Stimulated activated CD4-positive, alpha-beta T cell treated with anti-CD3 and anti-CD28 coated beads, Interleukin-2, amount 100 ng/mL, for 48 hours (primary cell): Measurements from ENCODE around the gene SLC6A2.
"Not testable (repeated sequence)": the region's sequence is repeated elsewhere in the genome, so short reads cannot be mapped to it uniquely, and the experiment has no call there.

Experiments used
- DNase-seq, 2 donors: peaks; one replicate each; pipeline ENCODE4 v3.0.0-alpha.2; 2020

SLC6A2 gene

DNA sequence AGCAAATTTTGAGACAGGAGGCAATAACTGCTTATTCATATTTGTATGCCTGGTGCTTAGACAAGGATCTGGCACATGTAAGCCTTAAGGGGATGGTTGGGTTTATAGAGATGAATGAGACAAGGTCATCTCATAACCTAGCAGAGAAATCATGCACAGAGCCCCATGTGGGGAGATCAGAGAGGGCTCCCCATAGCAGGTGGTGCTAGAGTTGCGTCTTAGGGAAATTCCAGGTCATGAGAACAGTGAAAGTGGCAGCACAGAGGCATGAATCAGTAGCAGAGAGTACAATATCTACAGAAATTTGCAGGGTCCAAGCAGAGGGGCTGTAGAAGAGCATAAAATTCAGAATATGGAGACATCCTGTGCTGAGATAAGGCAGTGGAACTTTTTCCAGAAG, 57.3 kb downstream of the SLC6A2 start:
- DNase-seq = no peak

DNA sequence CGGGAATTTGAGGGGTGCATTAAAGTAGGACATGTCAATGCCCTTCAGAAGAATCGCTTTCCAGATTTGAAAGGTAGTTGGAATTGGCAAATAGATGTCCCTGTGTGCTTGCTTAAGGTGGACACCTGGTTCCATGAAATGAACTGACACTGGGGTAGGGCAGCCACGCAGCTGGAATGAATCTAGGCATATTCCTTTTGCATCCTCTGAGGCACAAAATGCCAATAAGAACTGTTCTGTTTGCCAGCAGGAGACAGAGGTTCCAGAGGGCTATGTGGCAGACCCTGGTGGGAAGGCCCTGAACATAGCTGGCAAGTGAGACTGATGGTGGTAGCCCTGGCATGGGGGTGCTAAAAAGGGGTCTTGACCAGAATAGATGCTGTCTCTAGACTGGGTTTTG, 61.5 kb downstream of the SLC6A2 start:
- DNase-seq = no peak

DNA sequence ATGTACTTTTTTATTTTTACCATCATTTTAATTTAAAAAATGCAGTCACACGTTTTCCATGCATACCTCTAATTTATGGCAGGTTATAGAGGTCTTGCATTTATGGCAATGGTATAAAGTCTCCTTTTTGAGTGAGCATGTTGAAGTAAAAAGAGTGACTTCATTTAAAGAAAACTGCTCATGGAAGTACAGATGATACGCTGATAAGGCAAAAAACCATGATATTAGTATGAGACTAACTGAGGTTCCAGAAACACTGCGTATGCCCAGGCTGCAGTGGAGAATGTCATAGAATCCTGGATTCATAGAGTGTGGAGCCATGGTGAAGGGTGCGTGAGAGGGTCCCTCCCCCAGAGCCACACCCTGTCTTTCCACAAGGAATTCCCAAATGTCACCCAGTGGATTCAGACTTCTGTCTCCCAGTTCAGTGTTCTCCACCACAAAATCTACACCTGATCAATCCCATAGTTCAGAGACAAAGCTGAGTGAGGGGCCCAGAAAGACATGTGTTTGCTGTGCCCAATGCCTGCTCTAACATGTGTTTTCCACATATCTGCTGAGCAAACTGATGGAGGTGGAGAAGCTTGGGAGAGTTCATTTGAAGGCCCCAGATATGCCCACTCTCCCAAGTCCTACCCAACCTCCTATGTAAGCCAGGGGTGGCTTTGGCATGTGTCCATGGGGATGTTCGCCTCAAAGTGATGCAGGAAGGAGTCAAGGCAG, 69.4 kb downstream of the SLC6A2 start:
- no peak for DNase-seq

DNA sequence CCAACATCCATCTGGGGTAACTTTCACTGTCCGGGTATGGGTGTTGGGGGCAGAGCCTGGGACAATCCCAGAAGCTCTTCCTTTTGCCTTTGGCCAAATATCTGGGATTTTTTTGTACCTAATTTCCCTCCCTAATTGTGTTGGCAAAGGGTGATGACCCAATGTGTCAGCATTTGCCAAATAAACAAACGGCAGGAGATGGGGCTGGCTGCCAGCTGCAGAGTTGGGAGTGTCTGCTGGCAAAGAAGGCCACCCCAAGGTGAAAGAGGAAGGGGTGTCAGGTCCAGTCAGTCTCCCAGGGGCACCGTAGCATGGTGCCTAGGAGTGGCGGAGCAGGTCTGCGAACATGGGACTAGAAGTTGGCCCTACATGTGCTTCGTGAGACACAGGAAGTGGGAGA, 73.0 kb downstream of the SLC6A2 start:
- no peak for DNase-seq

DNA sequence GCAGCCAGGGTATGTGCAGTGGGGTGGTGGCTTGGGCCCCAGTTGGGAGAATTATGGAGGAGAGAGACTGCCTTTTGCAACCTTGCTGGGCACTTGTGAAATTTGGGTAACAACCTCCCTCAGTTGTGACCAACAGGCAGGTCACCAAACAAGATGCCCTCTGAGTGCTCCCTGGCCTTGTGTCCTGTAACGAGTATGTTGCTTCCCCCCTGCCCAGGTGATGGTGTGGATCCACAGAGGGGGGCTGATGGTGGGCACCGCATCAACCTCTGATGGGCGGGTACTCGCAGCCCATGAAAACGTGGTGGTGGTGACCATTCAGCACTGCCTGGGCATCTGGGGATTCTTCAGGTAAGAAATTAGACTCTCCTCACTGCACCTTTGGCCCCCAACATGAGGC, 74.3 kb downstream of the SLC6A2 start:
- DNase-seq = no peak

DNA sequence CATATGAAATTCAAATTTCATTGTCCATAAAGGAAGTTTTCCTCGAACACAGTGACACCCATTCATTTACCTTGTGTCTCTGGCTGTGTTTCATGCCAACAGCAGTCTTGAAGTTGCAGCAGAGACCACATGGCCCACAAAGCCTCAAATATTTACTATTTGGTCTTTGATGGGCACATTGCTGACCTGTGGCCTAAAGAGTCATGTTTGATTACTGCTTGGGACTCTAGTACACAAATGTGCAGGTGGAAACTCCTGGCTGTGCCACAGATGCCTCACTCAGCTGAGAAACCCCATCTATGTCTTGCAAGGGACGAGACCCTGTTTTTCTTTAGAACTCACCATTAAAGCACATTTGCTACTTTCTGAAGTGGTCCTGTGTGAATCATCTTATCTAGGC, 76.7 kb downstream of the SLC6A2 start:
- DNase-seq = no peak

DNA sequence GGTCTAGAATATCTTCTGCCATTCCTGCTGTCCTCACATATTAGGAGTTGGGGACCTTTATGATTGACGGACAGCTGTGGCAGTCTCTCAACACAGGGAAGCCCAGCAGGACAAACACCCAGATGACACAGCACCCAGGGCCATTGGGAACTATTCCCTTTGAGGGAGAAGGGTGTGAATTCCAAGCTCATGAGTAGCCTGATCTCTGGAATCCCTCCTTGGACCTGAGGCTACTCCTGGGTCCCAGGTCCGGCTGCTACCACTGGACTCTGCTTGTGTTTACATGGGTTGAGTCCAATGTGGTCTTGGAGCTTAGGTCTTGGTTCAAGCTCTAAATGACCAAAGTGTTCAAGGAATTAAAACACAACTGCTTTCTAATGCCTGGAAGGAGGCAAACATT, 78.9 kb downstream of the SLC6A2 start:
- DNase-seq = no peak

DNA sequence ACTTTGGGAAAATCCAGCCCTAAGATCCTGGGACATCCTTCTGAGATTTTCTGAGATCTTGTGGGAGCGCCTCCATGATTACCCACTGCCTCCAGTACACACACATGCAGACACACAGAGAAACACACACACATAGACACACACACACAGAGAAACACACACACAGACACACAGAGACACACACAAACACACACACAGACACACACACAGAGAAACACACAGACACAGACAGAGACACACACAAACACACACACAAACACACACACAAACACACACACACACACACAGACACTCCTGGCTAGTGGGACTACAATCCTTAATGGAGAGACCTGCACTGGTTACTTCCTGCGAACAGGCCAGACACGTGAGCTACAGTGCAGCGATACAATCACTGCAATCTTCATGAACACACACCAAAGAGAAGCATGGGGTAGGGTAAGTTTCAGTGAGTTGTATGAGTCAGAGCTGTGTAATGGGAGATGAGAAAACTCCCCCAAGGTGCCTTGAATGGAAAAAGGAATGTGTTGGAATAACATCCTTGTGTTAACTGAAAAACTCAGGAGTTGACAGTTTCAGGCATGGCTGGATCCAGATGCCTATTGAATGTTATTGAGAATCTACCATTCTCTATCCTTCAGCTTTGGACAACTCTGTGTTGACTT, 79.5 kb downstream of the SLC6A2 start:
- no peak for DNase-seq

DNA sequence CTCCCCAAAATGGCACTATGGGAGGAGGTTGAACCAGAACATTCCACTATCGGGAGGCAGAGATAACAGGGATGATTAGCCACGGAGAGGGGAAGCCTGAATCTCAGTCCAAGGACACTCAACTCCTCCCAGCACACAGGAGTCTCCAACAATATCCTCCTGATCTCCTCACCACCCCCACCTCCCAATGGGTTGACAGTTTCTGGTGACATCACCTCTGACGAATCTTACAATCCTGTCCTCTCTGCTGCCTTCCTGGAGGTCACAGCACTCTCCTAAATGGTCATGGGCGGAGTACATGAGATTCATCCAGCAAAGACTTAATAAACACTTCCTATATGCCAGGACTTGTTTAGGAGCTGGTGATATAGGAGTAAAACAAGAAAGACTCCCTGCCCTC, 80.9 kb downstream of the SLC6A2 start:
- DNase-seq = no peak

DNA sequence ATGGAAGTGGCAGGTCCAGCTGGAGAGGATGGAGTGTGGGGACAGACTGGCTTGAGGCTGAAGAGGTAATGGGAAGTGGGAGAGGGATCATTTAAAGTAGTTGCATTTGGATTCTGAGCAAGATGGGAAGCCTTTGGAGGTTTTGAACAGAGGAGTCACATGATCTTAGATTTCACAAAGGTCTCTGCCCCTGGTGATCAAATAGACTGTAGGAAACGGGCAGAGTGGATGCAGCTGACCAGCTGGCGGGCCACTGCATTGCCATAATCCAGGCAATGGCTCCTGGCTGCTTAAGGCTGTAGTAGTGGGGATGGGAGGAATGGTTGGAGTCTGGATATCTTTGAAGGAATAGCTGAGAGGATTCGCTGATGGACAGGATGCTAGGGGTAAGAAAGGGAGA, 81.5 kb downstream of the SLC6A2 start:
- no peak for DNase-seq

DNA sequence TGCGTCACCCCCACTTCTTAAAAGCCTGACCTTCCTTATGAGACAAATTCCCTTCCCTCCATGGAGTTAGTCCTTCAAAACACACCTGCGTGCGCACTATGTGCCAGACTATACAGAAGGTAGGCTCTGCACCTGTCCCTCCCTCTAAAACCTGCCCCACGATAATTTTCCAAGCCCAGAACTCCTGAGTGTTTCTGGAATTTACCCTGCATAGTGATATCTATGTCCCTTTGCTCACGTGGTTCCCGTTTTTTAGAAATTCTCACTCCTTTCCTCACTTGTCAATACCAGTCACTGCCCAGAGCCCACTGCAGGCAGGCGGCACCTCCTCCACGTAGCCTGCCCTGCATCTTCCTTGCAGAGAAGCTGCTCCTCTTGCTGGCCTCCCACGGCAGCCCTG, 82.2 kb downstream of the SLC6A2 start:
- DNase-seq = no peak

DNA sequence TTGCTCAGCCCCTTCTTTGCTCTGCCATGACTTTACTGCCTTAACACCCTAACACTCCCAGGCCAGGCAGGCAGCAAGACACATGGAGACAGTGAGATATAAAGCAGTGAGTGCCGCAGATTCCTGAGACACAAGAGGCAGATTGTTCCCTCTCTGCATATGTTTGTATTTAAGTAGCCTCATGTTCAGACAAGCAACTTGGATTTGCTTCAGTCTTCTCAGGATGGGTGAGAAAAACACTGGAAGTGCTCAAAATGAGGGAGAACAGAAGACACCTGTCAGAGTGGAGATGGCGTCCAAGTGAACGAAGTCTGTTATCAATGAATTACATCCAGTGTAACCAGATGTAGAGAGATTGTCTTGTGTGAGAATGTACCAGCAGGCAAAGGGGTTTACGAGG, 90.3 kb downstream of the SLC6A2 start:
- DNase-seq = no peak

DNA sequence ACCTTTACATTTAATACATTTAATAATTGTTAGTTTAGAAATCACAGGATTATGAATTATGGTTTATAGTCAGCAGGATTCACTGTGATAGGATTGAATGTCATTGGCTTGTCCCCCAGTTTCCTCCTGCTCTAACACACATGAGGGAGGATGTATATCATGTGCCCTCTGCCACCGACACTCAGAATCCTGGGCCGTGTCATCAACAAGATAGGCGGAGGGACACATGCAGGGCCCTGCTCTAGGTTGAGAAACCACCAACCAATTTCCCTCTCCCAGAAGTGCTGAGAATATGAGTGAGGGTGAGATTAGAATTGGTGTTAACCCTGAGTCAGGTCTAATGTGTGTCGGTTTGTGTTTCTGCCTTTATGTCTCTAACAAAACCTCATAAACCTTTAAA, 92.0 kb downstream of the SLC6A2 start:
- DNase-seq = no peak

DNA sequence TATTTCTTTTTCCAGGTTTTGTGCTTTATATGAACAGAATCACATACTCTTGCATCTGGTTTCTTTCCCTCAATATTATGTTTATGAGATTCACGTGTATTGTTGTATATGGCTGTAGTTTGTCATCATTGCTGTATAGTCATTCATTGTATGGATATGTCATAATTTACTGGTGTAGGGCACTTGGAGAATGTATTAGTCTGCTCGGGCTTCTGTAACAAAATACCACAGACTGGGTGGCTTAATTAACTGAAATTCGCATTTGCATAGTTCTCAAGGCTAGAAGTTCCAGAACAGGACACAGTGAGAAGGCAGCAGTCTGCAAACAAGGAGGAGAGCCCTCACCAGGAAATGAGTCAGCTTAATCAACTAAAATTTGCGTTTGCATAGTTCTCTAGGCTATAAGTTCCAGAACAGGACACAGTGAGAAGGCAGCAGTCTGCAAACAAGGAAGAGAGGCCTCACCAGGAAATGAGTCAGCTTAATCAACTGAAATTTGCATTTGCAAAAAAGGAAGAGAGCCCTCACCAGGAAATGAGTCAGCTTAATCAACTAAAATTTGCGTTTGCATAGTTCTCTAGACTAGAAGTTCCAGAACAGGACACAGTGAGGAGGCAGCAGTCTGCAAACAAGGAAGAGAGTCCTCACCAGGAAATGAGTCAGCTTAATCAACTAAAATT, 96.8 kb downstream of the SLC6A2 start:
- not testable (repeated sequence) for DNase-seq

DNA sequence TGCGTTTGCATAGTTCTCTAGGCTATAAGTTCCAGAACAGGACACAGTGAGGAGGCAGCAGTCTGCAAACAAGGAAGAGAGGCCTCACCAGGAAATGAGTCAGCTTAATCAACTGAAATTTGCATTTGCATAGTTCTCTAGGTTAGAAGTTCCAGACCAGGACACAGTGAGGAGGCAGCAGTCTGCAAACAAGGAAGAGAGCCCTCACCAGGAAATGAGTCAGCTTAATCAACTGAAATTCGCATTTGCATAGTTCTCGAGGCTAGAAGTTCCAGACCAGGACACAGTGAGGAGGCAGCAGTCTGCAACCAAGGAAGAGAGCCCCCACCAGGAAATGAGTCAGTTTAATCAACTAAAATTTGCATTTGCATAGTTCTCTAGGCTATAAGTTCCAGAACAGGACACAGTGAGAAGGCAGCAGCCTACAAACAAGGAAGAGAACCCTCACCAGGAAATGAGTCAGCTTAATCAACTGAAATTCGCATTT, 97.4 kb downstream of the SLC6A2 start:
- not testable (repeated sequence) for DNase-seq
